PC-3 (cell line): Measurements from ENCODE around the gene HOXD4. TPM values are rescaled to one million over a fixed set of nuclear protein-coding genes. Genes with fewer than 3 reads are reported as not detected.

Experiments
- ATAC-seq: fragments of 200-7000 bp; cut with Tn5 transposase; 2 replicates; pipeline ENCODE4 v1.9.1; 2020; ENCODE audit warnings: mild to moderate bottlenecking, moderate library complexity
- BruUV-seq: library from RNA; stranded (reverse); fragments of 400-500 nt; replicated peaks from 2 replicates; lab custom pipeline; 2021; lab: Mats Ljungman, UMichigan
- CTCF ChIA-PET: fragments of 300-600 bp; sonication (Branson Sonifier 250); formaldehyde crosslinking; loops from one replicate; lab custom pipeline; 2022; ENCODE audit warnings: antibody characterized with exemption; lab: Charles Lee
- POLR2A ChIA-PET: fragments of 300-600 bp; sonication (Branson Sonifier 250); formaldehyde crosslinking; loops from one replicate; lab custom pipeline; 2022; ENCODE audit warnings: antibody characterized with exemption; ENCODE audit not compliant: unreplicated experiment; lab: Charles Lee
- DNase-seq: peaks from one replicate; pipeline ENCODE4 v3.0.0-alpha.2; 2015
- H2AFZ ChIP-seq: fragments of 300-600 bp; sonication (generic); 2 replicates; pipeline ENCODE4 v1.6.0; 2016; ENCODE audit warnings: antibody characterized with exemption, low read length
- H3F3A ChIP-seq: fragments of 300-600 bp; sonication (generic); one replicate; pipeline ENCODE4 v1.6.0; 2017; ENCODE audit warnings: antibody characterized with exemption, low read length, control low read depth, mild to moderate bottlenecking; ENCODE audit not compliant: unreplicated experiment
- H3K27ac ChIP-seq: fragments of 300-600 bp; sonication (generic); 2 replicates; pipeline ENCODE4 v1.5.1; 2016; ENCODE audit warnings: mild to moderate bottlenecking, low read length
- H3K27me3 ChIP-seq: fragments of 300-600 bp; sonication (generic); 2 replicates; pipeline ENCODE4 v1.6.1; 2016; ENCODE audit warnings: low read length, mixed read lengths
- H3K36me3 ChIP-seq: fragments of 300-600 bp; sonication (generic); 2 replicates; pipeline ENCODE4 v1.6.1; 2016; ENCODE audit warnings: low read depth, mixed run types, low read length, mixed read lengths
- H3K4me1 ChIP-seq: fragments of 300-600 bp; sonication (generic); 2 replicates; pipeline ENCODE4 v1.5.1; 2016; ENCODE audit warnings: low read length; ENCODE audit not compliant: insufficient read depth
- H3K4me2 ChIP-seq: fragments of 300-600 bp; sonication (generic); 2 replicates; pipeline ENCODE4 v1.6.0; 2016; ENCODE audit warnings: low read length
- H3K4me3 ChIP-seq: fragments of 300-600 bp; sonication (generic); 2 replicates; pipeline ENCODE4 v1.5.1; 2016; ENCODE audit warnings: mild to moderate bottlenecking, low read length, mixed read lengths
- H3K79me2 ChIP-seq: fragments of 300-600 bp; sonication (generic); 2 replicates; pipeline ENCODE4 v1.6.1; 2017; ENCODE audit warnings: low read length, mixed read lengths
- H3K9ac ChIP-seq: fragments of 300-600 bp; sonication (generic); 2 replicates; pipeline ENCODE4 v1.6.0; 2016; ENCODE audit warnings: mild to moderate bottlenecking, low read length
- H3K9me2 ChIP-seq: fragments of 300-600 bp; sonication (generic); replicated peaks from 2 replicates; pipeline ENCODE4 v1.6.1; 2016; ENCODE audit warnings: mixed run types, low read length, mixed read lengths
- H3K9me3 ChIP-seq: fragments of 300-600 bp; sonication (generic); 2 replicates; pipeline ENCODE4 v1.6.1; 2016; ENCODE audit warnings: low read length, mixed read lengths
- H4K20me1 ChIP-seq: fragments of 300-600 bp; sonication (generic); 2 replicates; pipeline ENCODE4 v1.6.1; 2016; ENCODE audit warnings: low read length, mixed read lengths
- EZH2 ChIP-seq: fragments of 300-600 bp; sonication (generic); IDR thresholded peaks from one replicate; pipeline ENCODE4 v1.6.1; 2017; ENCODE audit warnings: antibody characterized with exemption, mild to moderate bottlenecking, low read length; ENCODE audit not compliant: unreplicated experiment
- EZH2phosphoT487 ChIP-seq: fragments of 300-600 bp; sonication (generic); IDR thresholded peaks from 2 replicates; pipeline ENCODE4 v1.6.1; 2018; ENCODE audit warnings: mild to moderate bottlenecking, antibody characterized with exemption, low read length, borderline replicate concordance
- intact Hi-C: fragments of 100-400 bp; cut with micrococcal nuclease; formaldehyde crosslinking; loops from 2 replicates; pipeline ENCODE4 v1.9.0; 2023
- total RNA-seq: library from RNA; depleted of rRNA; stranded (reverse); fragments of >200 nt; gene quantifications from 2 replicates; pipeline ENCODE4 v1.2.3, GENCODE V29; 2014
- TF ChIP-seq, protein P1 (sequence below): fragments of 300-600 bp; sonication (generic); conservative IDR thresholded peaks from 2 replicates; pipeline ENCODE4 v1.5.1; 2017; ENCODE audit warnings: antibody characterized with exemption, low read depth, mild to moderate bottlenecking, low read length

The HOXD4 gene
- total RNA-seq, 1 experiment from 2014 or later = 0.29 TPM

GRCh38 chr2:176172895-176173566 is 21.7 kb downstream of the HOXD4 start:
- Histone ChIP-seq H3K4me2 (no peak overlapping the region), H3K27me3 (no peaks in the 10 kb centered on the region)
- CTCF ChIA-PET = no interaction called here

GRCh38 chr2:176173567-176174381 is 22.4 kb downstream of the HOXD4 start:
- no peaks in the 10 kb centered on the region for H3K27me3 ChIP-seq
- H2AFZ ChIP-seq = no peak overlapping the region
- H3K36me3 ChIP-seq = no peaks in the 10 kb centered on the region
- TF ChIP-seq, protein P1, sequence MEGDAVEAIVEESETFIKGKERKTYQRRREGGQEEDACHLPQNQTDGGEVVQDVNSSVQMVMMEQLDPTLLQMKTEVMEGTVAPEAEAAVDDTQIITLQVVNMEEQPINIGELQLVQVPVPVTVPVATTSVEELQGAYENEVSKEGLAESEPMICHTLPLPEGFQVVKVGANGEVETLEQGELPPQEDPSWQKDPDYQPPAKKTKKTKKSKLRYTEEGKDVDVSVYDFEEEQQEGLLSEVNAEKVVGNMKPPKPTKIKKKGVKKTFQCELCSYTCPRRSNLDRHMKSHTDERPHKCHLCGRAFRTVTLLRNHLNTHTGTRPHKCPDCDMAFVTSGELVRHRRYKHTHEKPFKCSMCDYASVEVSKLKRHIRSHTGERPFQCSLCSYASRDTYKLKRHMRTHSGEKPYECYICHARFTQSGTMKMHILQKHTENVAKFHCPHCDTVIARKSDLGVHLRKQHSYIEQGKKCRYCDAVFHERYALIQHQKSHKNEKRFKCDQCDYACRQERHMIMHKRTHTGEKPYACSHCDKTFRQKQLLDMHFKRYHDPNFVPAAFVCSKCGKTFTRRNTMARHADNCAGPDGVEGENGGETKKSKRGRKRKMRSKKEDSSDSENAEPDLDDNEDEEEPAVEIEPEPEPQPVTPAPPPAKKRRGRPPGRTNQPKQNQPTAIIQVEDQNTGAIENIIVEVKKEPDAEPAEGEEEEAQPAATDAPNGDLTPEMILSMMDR = no peak
- no peak for TF ChIP-seq EZH2phosphoT487
- no peak for TF ChIP-seq EZH2
- H3K27ac ChIP-seq = no peak overlapping the region
- no peak overlapping the region for H3K4me2 ChIP-seq
- no peak overlapping the region for H3K9ac ChIP-seq
- H3K4me1 ChIP-seq = no peaks in the 10 kb centered on the region
- no peaks in the 10 kb centered on the region for H3K9me2 ChIP-seq
- intact Hi-C loops = no loop called here
- H3K4me3 ChIP-seq = no peak overlapping the region
- BruUV-seq = no TSS peak
- ATAC-seq (no peak), DNase-seq (no peak)
- no peaks in the 10 kb centered on the region for H3K79me2 ChIP-seq
- ChIA-PET CTCF (no interaction called here), POLR2A (no interaction called here)
- no peaks in the 10 kb centered on the region for H3K9me3 ChIP-seq
- H4K20me1 ChIP-seq = no peaks in the 10 kb centered on the region
- no peaks in the 10 kb centered on the region for H3F3A ChIP-seq

More at GRCh38 chr2:176172895-176173566, 21.7 kb downstream of the HOXD4 start:
- H3F3A ChIP-seq = no peaks in the 10 kb centered on the region
- no peak overlapping the region for H3K9ac ChIP-seq
- no peaks in the 10 kb centered on the region for H3K36me3 ChIP-seq
- no peaks in the 10 kb centered on the region for H3K9me2 ChIP-seq
- DNase-seq (no peak), ATAC-seq (no peak)
- no peaks in the 10 kb centered on the region for H3K79me2 ChIP-seq
- POLR2A ChIA-PET = no interaction called here
- no peaks in the 10 kb centered on the region for H3K9me3 ChIP-seq
- H4K20me1 ChIP-seq = no peaks in the 10 kb centered on the region
- intact Hi-C loops = no loop called here
- no peak overlapping the region for H3K27ac ChIP-seq
- no peak overlapping the region for H3K4me3 ChIP-seq
- TF ChIP-seq EZH2 (no peak), EZH2phosphoT487 (no peak)
- TF ChIP-seq, protein P1 = no peak
- H2AFZ ChIP-seq = no peak overlapping the region
- H3K4me1 ChIP-seq = no peaks in the 10 kb centered on the region
- no TSS peak for BruUV-seq
